Mucosa of descending colon (tissue), 3 donors: ENCODE data around the gene HECA. TPM values are rescaled to one million over a fixed set of nuclear protein-coding genes. Genes with fewer than 3 reads are reported as not detected.

Source experiments
- ATAC-seq: fragments of 200-7000 bp; cut with Tn5 transposase; one replicate; pipeline ENCODE4 v1.9.1; 2020; ENCODE audit warnings: mild to moderate bottlenecking, moderate library complexity
- DNase-seq, 3 donors: peaks; one replicate each; pipeline ENCODE4 v3.0.0-alpha.2; 2020
- H3K36me3 ChIP-seq: fragments of 200-600 bp; one replicate; pipeline ENCODE4 v1.8.0; 2021; ENCODE audit warnings: low read depth, mild to moderate bottlenecking
- H3K4me1 ChIP-seq: fragments of 200-600 bp; one replicate; pipeline ENCODE4 v1.8.0; 2021; ENCODE audit warnings: low read depth, mild to moderate bottlenecking
- H3K4me3 ChIP-seq: fragments of 200-600 bp; one replicate; pipeline ENCODE4 v1.8.0; 2021; ENCODE audit warnings: mild to moderate bottlenecking
- H3K9me3 ChIP-seq: fragments of 200-600 bp; one replicate; pipeline ENCODE4 v1.8.0; 2021; ENCODE audit warnings: mild to moderate bottlenecking
- CTCF ChIP-seq: fragments of 200-600 bp; IDR thresholded peaks from one replicate; pipeline ENCODE4 v1.8.0; 2022; ENCODE audit warnings: antibody characterized with exemption, mild to moderate bottlenecking
- intact Hi-C, 2 donors: fragments of 100-400 bp; cut with DNase I in 1 of 2; cut with micrococcal nuclease in 1 of 2; formaldehyde crosslinking; loops; one replicate each; pipeline versions ENCODE4 v1.11.0 to v1.11.1; 2022; cut with DNase I, micrococcal nuclease
- total RNA-seq, 3 donors: library from RNA; stranded (reverse); fragmentation: NEBNext Ultra II Directional in 2 of 3; extraction: Animal tissue kit (Norgen Biotek cat#: 25700) in 2 of 3; gene quantifications; one replicate each; pipeline versions ENCODE4 v1.2.1 to v1.2.4, GENCODE V29; 2021 to 2023
- donor health status: DM: no; HTN: no; CAD: no; lungs with moderate emphysema.
- donor health status: DM: no; HTN: no; CAD: no.
- donor health status: DM: no; HTN: yes; CAD: no.

The HECA gene
- total RNA-seq, 3 donors from 2014 or later: 30.8 to 43.2 (median 40.4) TPM

DNA sequence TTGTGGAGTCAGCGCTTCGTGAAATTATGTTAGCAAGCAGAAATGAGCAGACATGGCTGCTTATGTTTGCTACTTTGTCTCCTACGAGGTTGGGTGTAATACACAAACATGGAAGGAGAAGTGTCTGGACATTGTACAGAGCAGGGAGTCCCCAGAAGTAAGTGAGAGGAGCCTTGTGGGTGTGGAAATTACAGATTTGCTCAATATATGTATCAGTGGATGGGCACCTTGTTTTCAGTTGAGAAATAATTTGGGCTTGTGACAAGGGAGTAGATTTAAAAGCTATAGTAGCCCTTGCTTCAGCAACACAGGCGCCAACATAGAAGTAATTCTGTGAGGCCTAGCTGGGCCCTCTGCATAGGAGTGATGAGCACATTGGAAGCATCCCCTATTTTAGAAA lies 49.2 kb downstream of the HECA start:
- no peak for TF ChIP-seq CTCF
- Histone ChIP-seq H3K4me1 (no peaks in the 10 kb centered on the region), H3K36me3 (no peaks in the 10 kb centered on the region), H3K4me3 (no peak overlapping the region), H3K9me3 (no peaks in the 10 kb centered on the region)
- no peak for ATAC-seq
- intact Hi-C loops: no loop called here
- no peak for DNase-seq

DNA sequence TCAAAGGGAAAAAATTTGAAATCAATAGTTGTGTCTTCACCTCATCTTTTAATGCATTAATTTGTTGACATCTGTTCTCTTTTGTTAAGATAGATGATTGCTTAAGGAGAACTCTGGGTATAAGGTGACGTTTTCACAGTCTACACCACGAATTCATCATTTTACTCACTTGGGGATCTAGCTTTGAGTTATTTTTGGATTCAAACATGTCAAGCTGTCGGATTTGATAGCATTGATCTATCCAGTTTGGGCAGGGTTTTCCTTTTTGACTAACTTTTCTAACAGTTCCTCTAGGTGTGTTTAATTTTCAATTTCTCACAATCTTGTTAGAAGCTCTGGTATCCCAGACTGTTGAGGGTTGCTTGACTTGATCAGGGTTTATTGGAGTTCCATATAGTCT lies 49.6 kb downstream of the HECA start:
- DNase-seq: no peak
- intact Hi-C loops: no loop called here
- H3K4me1 ChIP-seq: no peaks in the 10 kb centered on the region
- TF ChIP-seq CTCF: no peak
- H3K9me3 ChIP-seq: no peaks in the 10 kb centered on the region
- H3K4me3 ChIP-seq: no peak overlapping the region
- H3K36me3 ChIP-seq: no peaks in the 10 kb centered on the region
- no peak for ATAC-seq

- no peak for TF ChIP-seq CTCF
- no peak for ATAC-seq
- H3K36me3 ChIP-seq: no peaks in the 10 kb centered on the region
Measured at GRCh38 chr6:139186242-139186641, 51.4 kb downstream of the HECA start.

DNA sequence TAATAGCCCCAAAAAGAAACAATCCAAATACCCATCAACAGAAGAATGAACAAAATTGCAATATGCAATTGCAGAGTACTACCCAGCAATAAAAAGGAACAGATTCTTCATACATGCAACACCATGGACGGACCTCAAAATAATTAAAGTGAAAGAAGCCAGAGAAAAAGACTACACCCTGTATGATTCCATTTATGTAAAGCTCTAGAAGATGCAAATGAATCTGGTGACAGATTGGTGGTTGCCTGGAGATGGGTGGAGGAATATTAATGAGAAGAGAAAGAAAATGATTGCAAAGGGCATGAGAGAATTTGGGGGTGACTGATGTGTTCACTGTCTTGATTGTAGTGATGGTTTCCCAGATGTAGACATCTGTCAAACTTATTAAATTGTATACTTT lies 51.8 kb downstream of the HECA start:
- no peak for TF ChIP-seq CTCF
- ATAC-seq (no peak), DNase-seq (no peak)
- intact Hi-C loops: no loop called here
- Histone ChIP-seq H3K36me3 (no peaks in the 10 kb centered on the region), H3K4me3 (no peak overlapping the region), H3K4me1 (no peaks in the 10 kb centered on the region), H3K9me3 (no peaks in the 10 kb centered on the region)

More at GRCh38 chr6:139186242-139186641, 51.4 kb downstream of the HECA start:
- DNase-seq: no peak
- intact Hi-C loops: no loop called here
- Histone ChIP-seq H3K4me1 (no peaks in the 10 kb centered on the region), H3K9me3 (no peaks in the 10 kb centered on the region), H3K4me3 (no peak overlapping the region)

- Histone ChIP-seq H3K4me1 (no peaks in the 10 kb centered on the region), H3K9me3 (no peaks in the 10 kb centered on the region), H3K36me3 (no peaks in the 10 kb centered on the region), H3K4me3 (no peak overlapping the region)
- TF ChIP-seq CTCF: no peak
- no peak for DNase-seq
- no peak for ATAC-seq
- intact Hi-C loops: no loop called here
Measured at GRCh38 chr6:139187489-139187888, 52.6 kb downstream of the HECA start.

DNA sequence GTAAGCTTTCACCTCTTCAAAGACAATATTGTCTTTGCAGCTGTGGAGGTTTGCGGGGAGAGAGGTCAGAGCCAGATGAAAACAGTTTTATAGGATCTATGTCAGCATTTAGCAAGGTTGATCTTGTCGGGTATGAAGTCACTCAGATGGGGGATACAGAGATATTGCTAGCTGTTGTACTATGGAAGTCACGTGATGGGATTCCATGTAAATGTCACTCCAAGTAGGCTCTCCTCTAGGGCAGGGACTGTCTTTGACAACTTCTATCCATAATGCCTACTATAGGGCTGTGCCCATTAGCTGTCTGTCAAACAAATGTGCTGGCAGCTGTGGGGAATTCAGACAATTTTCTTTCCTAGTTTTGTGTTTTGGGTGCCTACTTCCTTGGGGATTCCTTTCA lies 54.8 kb downstream of the HECA start:
- TF ChIP-seq CTCF: no peak
- ATAC-seq: no peak

More for the DNA sequence above, 54.8 kb downstream of the HECA start:
- H3K36me3 ChIP-seq: no peaks in the 10 kb centered on the region
- H3K4me3 ChIP-seq: no peak overlapping the region
- no peaks in the 10 kb centered on the region for H3K4me1 ChIP-seq
- no peak for DNase-seq
- no peaks in the 10 kb centered on the region for H3K9me3 ChIP-seq
- intact Hi-C loops: no loop called here
